ENCODE results near the gene ITGA7.
"Not testable (repeated sequence)": the region's sequence is repeated elsewhere in the genome, so short reads cannot be mapped to it uniquely, and the experiment has no call there.

Gene ITGA7

GRCh38 chr12:55679691-55680090 lies 28.0 kb downstream of the ITGA7 start:
- no peak for DNase-seq

GRCh38 chr12:55676707-55677106 lies 31.0 kb downstream of the ITGA7 start:
- no peak for DNase-seq

GRCh38 chr12:55675666-55676065 lies 32.0 kb downstream of the ITGA7 start:
- no peak for DNase-seq

GRCh38 chr12:55673638-55674037 lies 34.1 kb downstream of the ITGA7 start:
- no peak for DNase-seq

GRCh38 chr12:55671746-55672145 lies 36.0 kb downstream of the ITGA7 start:
- DNase-seq: no peak

GRCh38 chr12:55670276-55670675 lies 37.4 kb downstream of the ITGA7 start:
- DNase-seq: no peak

GRCh38 chr12:55666508-55666907 lies 41.2 kb downstream of the ITGA7 start:
- no peak for DNase-seq

- DNase-seq: no peak
Measured at GRCh38 chr12:55664826-55665225, 42.9 kb downstream of the ITGA7 start.

GRCh38 chr12:55663391-55663790 lies 44.3 kb downstream of the ITGA7 start:
- no peak for DNase-seq

GRCh38 chr12:55659486-55660385 lies 48.0 kb downstream of the ITGA7 start:
- DNase-seq: no peak

- DNase-seq: no peak
Measured at GRCh38 chr12:55658635-55659391, 48.9 kb downstream of the ITGA7 start.

GRCh38 chr12:55658212-55658611 lies 49.5 kb downstream of the ITGA7 start:
- DNase-seq: no peak

- no peak for DNase-seq
Measured at GRCh38 chr12:55657212-55657611, 50.5 kb downstream of the ITGA7 start.

GRCh38 chr12:55654511-55655214 lies 53.0 kb downstream of the ITGA7 start:
- no peak for DNase-seq

- no peak for DNase-seq
Measured at GRCh38 chr12:55653031-55653430, 54.7 kb downstream of the ITGA7 start.

GRCh38 chr12:55652352-55652751 lies 55.4 kb downstream of the ITGA7 start:
- DNase-seq: peak; percentile 18

GRCh38 chr12:55651299-55651683 lies 56.4 kb downstream of the ITGA7 start:
- no peak for DNase-seq

GRCh38 chr12:55650620-55651298 lies 56.9 kb downstream of the ITGA7 start:
- DNase-seq: not testable (repeated sequence)

- DNase-seq: no peak
Measured at GRCh38 chr12:55647027-55647426, 60.7 kb downstream of the ITGA7 start.

- DNase-seq: no peak
Measured at GRCh38 chr12:55644591-55644990, 63.1 kb downstream of the ITGA7 start.

- DNase-seq: peak; percentile 21
Measured at GRCh38 chr12:55642669-55643068, 65.0 kb downstream of the ITGA7 start.

GRCh38 chr12:55642267-55642666 lies 65.4 kb downstream of the ITGA7 start:
- no peak for DNase-seq

- DNase-seq: no peak
Measured at GRCh38 chr12:55641595-55641994, 66.1 kb downstream of the ITGA7 start.
